ENCODE data around the gene FZD8. TPM values are rescaled to one million over a fixed set of nuclear protein-coding genes. Genes with fewer than 3 reads are reported as not detected.

The FZD8 gene
- total and polyA plus RNA-seq, 4 donors: 0.25 to 5.4 (median 3.0) TPM

GRCh38 chr10:35626971-35627507, 15.1 kb downstream of the FZD8 start:
- TF ChIP-seq JUND (IDR thresholded peaks at IDR 0.05): no peak
- TF ChIP-seq NR2F2 (IDR thresholded peaks at IDR 0.05): no peak
- no peak for TF ChIP-seq GABPA (IDR thresholded peaks at IDR 0.05 in 1 of 2, conservative IDR thresholded peaks at IDR 0.05 in 1 of 2)
- no peak for TF ChIP-seq RXRA (IDR thresholded peaks at IDR 0.05)
- TF ChIP-seq RAD21 (IDR thresholded peaks at IDR 0.05): no peak
- TF ChIP-seq SP1 (IDR thresholded peaks at IDR 0.05): no peak
- DNase-seq (ENCODE audit: low spot score): no peak
- Histone ChIP-seq H3K4me1 (ENCODE audit: control insufficient read depth in 4 of 4, insufficient read depth in 4 of 4, low read length in 3 of 4) (no peaks in the 10 kb centered on the region), H3K9ac (ENCODE audit: low read depth in 1 of 2, low read length in 2 of 2) (no peak overlapping the region), H3K27ac (ENCODE audit: low read depth in 1 of 2, low read length in 2 of 2) (no peak overlapping the region), H3K9me3 (ENCODE audit: control insufficient read depth in 4 of 4, low read length in 3 of 4) (no peaks in the 10 kb centered on the region), H3K36me3 (ENCODE audit: control insufficient read depth in 4 of 4, insufficient read depth in 3 of 4, low read depth in 1 of 4, low read length in 3 of 4) (no peaks in the 10 kb centered on the region), H3K4me3 (ENCODE audit: low read depth in 1 of 3, low read length in 3 of 3) (no peak overlapping the region), H3K27me3 (ENCODE audit: control insufficient read depth in 4 of 4, insufficient read depth in 4 of 4, low read length in 3 of 4) (no peaks in the 10 kb centered on the region)
- 84% methylated on average over 6 of the region's 6 CpGs for WGBS

- Histone ChIP-seq H3K4me3 (ENCODE audit: low read depth in 1 of 3, low read length in 3 of 3) (no peak overlapping the region), H3K27me3 (ENCODE audit: control insufficient read depth in 4 of 4, insufficient read depth in 4 of 4, low read length in 3 of 4) (no peaks in the 10 kb centered on the region), H3K27ac (ENCODE audit: low read depth in 1 of 2, low read length in 2 of 2) (no peak overlapping the region), H3K9ac (ENCODE audit: low read depth in 1 of 2, low read length in 2 of 2) (no peak overlapping the region), H3K4me1 (ENCODE audit: control insufficient read depth in 4 of 4, insufficient read depth in 4 of 4, low read length in 3 of 4) (peaks cover 0 to 13% (median 7%) of the 10 kb centered on the region in 4 donors), H3K36me3 (ENCODE audit: control insufficient read depth in 4 of 4, insufficient read depth in 3 of 4, low read depth in 1 of 4, low read length in 3 of 4) (no peaks in the 10 kb centered on the region), H3K9me3 (ENCODE audit: control insufficient read depth in 4 of 4, low read length in 3 of 4) (no peaks in the 10 kb centered on the region)
- TF ChIP-seq HNF4G (IDR thresholded peaks at IDR 0.05) (no peak), FOXA2 (IDR thresholded peaks at IDR 0.05) (no peak), ZBTB33 (IDR thresholded peaks at IDR 0.05) (no peak), NR2F2 (IDR thresholded peaks at IDR 0.05) (no peak), ATF3 (IDR thresholded peaks at IDR 0.05) (no peak), REST (IDR thresholded peaks at IDR 0.05) (no peak), RAD21 (IDR thresholded peaks at IDR 0.05) (no peak), HNF4A (conservative IDR thresholded peaks at IDR 0.05) (no peak), JUND (IDR thresholded peaks at IDR 0.05) (no peak), RXRA (IDR thresholded peaks at IDR 0.05) (no peak), TAF1 (conservative IDR thresholded peaks at IDR 0.05) (no peak), EGR1 (IDR thresholded peaks at IDR 0.05; ENCODE audit: low read depth in 2 of 2) (no peak), CTCF (IDR thresholded peaks at IDR 0.05; ENCODE audit: low read depth, low read length, missing input control) (no peak), SP1 (IDR thresholded peaks at IDR 0.05) (no peak), GABPA (IDR thresholded peaks at IDR 0.05 in 1 of 2, conservative IDR thresholded peaks at IDR 0.05 in 1 of 2) (no peak), FOXA1 (IDR thresholded peaks at IDR 0.05) (no peak), YY1 (IDR thresholded peaks at IDR 0.05) (no peak)
- TF ChIP-seq, protein P1, sequence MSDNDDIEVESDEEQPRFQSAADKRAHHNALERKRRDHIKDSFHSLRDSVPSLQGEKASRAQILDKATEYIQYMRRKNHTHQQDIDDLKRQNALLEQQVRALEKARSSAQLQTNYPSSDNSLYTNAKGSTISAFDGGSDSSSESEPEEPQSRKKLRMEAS (IDR thresholded peaks at IDR 0.05): no peak
- DNase-seq (ENCODE audit: low spot score): no peak
- WGBS: 65% methylated on average over 5 of the region's 5 CpGs
Observed at GRCh38 chr10:35614312-35614711, 27.8 kb downstream of the FZD8 start.

All from liver (tissue), 9 donors.